HEK293 (cell line): ENCODE results near the gene VAV2.

Experiments used
- REPIN1 ChIP-seq: fragments of 450-650 bp; formaldehyde crosslinking; IDR thresholded peaks from 2 replicates; pipeline ENCODE4 v1.5.1; 2017; ENCODE audit warnings: missing biosample characterization, missing genetic modification characterization, low read depth
- ZNF292 ChIP-seq: fragments of 450-650 bp; formaldehyde crosslinking; IDR thresholded peaks from 2 replicates; pipeline ENCODE4 v1.5.1; 2016; ENCODE audit warnings: low read depth, missing biosample characterization, missing genetic modification characterization, borderline replicate concordance
- ZNF548 ChIP-seq: fragments of 450-650 bp; formaldehyde crosslinking; IDR thresholded peaks from 2 replicates; pipeline ENCODE4 v1.5.1; 2016; ENCODE audit warnings: missing biosample characterization, missing genetic modification characterization
- TF ChIP-seq, protein P1 (sequence below): fragments of 450-650 bp; formaldehyde crosslinking; IDR thresholded peaks from 2 replicates; pipeline ENCODE4 v1.5.1; 2016; ENCODE audit warnings: missing biosample characterization, missing genetic modification characterization
- TF ChIP-seq, protein P2 (sequence below): fragments of 450-650 bp; formaldehyde crosslinking; IDR thresholded peaks from 2 replicates; pipeline ENCODE4 v1.5.1; 2016; ENCODE audit warnings: missing biosample characterization, missing genetic modification characterization
- TF ChIP-seq, protein P3 (sequence below): fragments of 450-650 bp; formaldehyde crosslinking; IDR thresholded peaks from 2 replicates; pipeline ENCODE4 v1.5.1; 2016; ENCODE audit warnings: missing biosample characterization, missing genetic modification characterization

DNA sequence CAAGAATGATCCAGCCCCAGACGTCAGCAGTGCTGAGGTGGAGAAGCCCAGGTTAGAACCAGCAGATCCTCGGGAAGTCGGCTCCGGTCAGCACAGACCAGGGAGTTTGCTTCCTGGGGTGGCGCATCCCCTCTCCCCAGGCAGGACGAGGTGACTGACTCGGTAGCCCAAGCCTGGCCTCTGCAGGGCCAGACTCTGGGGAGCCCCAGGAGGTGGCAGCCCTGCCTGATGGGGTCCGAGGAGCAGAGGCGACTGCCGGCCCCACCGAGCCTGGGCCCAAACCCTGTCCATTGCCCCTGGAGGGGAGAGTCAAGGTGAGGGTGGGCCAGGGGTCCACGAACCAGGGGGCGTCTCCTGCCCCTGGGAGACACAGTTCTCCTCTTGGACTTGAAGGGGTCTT, 201.1 kb downstream of the VAV2 start:
- TF ChIP-seq, protein P1, sequence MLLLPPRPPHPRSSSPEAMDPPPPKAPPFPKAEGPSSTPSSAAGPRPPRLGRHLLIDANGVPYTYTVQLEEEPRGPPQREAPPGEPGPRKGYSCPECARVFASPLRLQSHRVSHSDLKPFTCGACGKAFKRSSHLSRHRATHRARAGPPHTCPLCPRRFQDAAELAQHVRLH = no peak
- no peak for TF ChIP-seq REPIN1 (tag by site-specific recombination)
- TF ChIP-seq, protein P2, sequence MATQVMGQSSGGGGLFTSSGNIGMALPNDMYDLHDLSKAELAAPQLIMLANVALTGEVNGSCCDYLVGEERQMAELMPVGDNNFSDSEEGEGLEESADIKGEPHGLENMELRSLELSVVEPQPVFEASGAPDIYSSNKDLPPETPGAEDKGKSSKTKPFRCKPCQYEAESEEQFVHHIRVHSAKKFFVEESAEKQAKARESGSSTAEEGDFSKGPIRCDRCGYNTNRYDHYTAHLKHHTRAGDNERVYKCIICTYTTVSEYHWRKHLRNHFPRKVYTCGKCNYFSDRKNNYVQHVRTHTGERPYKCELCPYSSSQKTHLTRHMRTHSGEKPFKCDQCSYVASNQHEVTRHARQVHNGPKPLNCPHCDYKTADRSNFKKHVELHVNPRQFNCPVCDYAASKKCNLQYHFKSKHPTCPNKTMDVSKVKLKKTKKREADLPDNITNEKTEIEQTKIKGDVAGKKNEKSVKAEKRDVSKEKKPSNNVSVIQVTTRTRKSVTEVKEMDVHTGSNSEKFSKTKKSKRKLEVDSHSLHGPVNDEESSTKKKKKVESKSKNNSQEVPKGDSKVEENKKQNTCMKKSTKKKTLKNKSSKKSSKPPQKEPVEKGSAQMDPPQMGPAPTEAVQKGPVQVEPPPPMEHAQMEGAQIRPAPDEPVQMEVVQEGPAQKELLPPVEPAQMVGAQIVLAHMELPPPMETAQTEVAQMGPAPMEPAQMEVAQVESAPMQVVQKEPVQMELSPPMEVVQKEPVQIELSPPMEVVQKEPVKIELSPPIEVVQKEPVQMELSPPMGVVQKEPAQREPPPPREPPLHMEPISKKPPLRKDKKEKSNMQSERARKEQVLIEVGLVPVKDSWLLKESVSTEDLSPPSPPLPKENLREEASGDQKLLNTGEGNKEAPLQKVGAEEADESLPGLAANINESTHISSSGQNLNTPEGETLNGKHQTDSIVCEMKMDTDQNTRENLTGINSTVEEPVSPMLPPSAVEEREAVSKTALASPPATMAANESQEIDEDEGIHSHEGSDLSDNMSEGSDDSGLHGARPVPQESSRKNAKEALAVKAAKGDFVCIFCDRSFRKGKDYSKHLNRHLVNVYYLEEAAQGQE (tag by site-specific recombination) = no peak
- TF ChIP-seq, protein P3, sequence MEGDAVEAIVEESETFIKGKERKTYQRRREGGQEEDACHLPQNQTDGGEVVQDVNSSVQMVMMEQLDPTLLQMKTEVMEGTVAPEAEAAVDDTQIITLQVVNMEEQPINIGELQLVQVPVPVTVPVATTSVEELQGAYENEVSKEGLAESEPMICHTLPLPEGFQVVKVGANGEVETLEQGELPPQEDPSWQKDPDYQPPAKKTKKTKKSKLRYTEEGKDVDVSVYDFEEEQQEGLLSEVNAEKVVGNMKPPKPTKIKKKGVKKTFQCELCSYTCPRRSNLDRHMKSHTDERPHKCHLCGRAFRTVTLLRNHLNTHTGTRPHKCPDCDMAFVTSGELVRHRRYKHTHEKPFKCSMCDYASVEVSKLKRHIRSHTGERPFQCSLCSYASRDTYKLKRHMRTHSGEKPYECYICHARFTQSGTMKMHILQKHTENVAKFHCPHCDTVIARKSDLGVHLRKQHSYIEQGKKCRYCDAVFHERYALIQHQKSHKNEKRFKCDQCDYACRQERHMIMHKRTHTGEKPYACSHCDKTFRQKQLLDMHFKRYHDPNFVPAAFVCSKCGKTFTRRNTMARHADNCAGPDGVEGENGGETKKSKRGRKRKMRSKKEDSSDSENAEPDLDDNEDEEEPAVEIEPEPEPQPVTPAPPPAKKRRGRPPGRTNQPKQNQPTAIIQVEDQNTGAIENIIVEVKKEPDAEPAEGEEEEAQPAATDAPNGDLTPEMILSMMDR (tag by site-specific recombination) = no peak
- TF ChIP-seq ZNF292 (tag by site-specific recombination) = no peak
- no peak for TF ChIP-seq ZNF548 (tag by site-specific recombination)
